ENCODE results near the gene HAUS8. TPM values are rescaled to one million over a fixed set of nuclear protein-coding genes. Genes with fewer than 3 reads are reported as not detected.

HAUS8 gene
- total RNA-seq, 1 donor from 2014 or later: 18.8 TPM

- H3K4me3 Mint-ChIP-seq: no peak overlapping the region
- H3K36me3 Mint-ChIP-seq: peaks cover 11% of the 10 kb centered on the region
- no peak overlapping the region for H3K27ac Mint-ChIP-seq
- no peak for TF ChIP-seq CTCF (conservative IDR thresholded peaks at IDR 0.05)
- DNase-seq (ENCODE audit: extremely low spot score, unreplicated experiment): no peak
- H3K9me3 Mint-ChIP-seq: no peaks in the 10 kb centered on the region
- H3K4me1 Mint-ChIP-seq (ENCODE audit: unreplicated experiment): peaks cover 8% of the 10 kb centered on the region
- no peaks in the 10 kb centered on the region for H3K27me3 Mint-ChIP-seq
Observed at GRCh38 chr19:17116996-17117702, 41.9 kb upstream of the HAUS8 start.

- no peak for DNase-seq (ENCODE audit: extremely low spot score, unreplicated experiment)
- Mint-ChIP-seq H3K4me1 (ENCODE audit: unreplicated experiment) (peaks cover 8% of the 10 kb centered on the region), H3K36me3 (peaks cover 13% of the 10 kb centered on the region), H3K9me3 (no peaks in the 10 kb centered on the region), H3K27ac (no peak overlapping the region), H3K4me3 (no peak overlapping the region), H3K27me3 (no peaks in the 10 kb centered on the region)
- TF ChIP-seq CTCF (conservative IDR thresholded peaks at IDR 0.05): no peak
Observed at GRCh38 chr19:17114414-17114831, 39.2 kb upstream of the HAUS8 start.

DNA sequence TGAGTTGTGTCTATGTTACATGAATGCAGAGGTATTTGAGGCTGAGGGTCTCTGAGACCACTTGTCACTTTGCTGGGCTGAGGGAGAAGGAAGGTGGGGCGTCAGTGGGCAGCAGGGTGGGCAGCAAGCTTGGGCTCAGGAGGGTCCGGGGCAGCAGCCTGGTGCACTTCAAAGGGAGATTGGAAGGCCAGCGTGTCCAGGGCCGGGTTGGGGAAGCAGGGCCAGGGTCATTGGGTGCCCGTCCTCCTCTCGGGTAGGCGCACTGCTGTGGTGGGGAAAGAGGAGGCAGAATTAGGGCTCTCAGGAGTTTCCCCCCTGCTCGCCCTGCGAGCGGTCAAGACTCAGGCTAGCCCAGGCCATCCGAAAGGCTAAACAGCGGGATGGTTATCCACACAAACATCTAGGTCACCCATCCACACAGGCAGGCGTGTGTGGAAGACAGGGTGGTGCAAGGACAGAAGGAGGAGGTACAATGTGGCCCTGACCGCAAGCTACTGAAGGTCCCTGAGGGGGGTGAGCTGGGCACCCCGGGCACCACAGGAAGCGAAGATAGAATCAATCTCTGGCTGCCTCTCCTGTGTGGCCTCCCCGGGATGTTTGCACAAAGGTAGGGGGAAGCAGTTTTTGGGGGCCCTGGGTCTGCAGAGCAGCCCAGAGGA is 38.0 kb upstream of the HAUS8 start:
- H3K36me3 Mint-ChIP-seq: peaks cover 13% of the 10 kb centered on the region
- no peaks in the 10 kb centered on the region for H3K27me3 Mint-ChIP-seq
- TF ChIP-seq CTCF (conservative IDR thresholded peaks at IDR 0.05): no peak
- H3K9me3 Mint-ChIP-seq: no peaks in the 10 kb centered on the region
- peaks cover 8% of the 10 kb centered on the region for H3K4me1 Mint-ChIP-seq (ENCODE audit: unreplicated experiment)
- no peak for DNase-seq (ENCODE audit: extremely low spot score, unreplicated experiment)
- H3K27ac Mint-ChIP-seq: peak overlapping the region; percentile 8
- no peak overlapping the region for H3K4me3 Mint-ChIP-seq

- peaks cover 13% of the 10 kb centered on the region for H3K36me3 Mint-ChIP-seq
- no peak overlapping the region for H3K4me3 Mint-ChIP-seq
- no peaks in the 10 kb centered on the region for H3K9me3 Mint-ChIP-seq
- H3K4me1 Mint-ChIP-seq (ENCODE audit: unreplicated experiment): peaks cover 9% of the 10 kb centered on the region
- H3K27ac Mint-ChIP-seq: peak overlapping the region; percentile 8
- no peak for DNase-seq (ENCODE audit: extremely low spot score, unreplicated experiment)
- no peaks in the 10 kb centered on the region for H3K27me3 Mint-ChIP-seq
- TF ChIP-seq CTCF (conservative IDR thresholded peaks at IDR 0.05): no peak
Observed at GRCh38 chr19:17112700-17113099, 37.4 kb upstream of the HAUS8 start.

GRCh38 chr19:17112271-17112670 is 37.0 kb upstream of the HAUS8 start:
- DNase-seq (ENCODE audit: extremely low spot score, unreplicated experiment): no peak
- Mint-ChIP-seq H3K4me1 (ENCODE audit: unreplicated experiment) (peaks cover 13% of the 10 kb centered on the region), H3K4me3 (no peak overlapping the region), H3K36me3 (peaks cover 13% of the 10 kb centered on the region), H3K9me3 (no peaks in the 10 kb centered on the region), H3K27ac (no peak overlapping the region), H3K27me3 (no peaks in the 10 kb centered on the region)
- no peak for TF ChIP-seq CTCF (conservative IDR thresholded peaks at IDR 0.05)

All from type B pancreatic cell (in vitro differentiated cells).